Parathyroid adenoma (tissue), 2 donors: ENCODE measurements around the gene GRIK1.

Experiments used
- H2AFZ ChIP-seq: fragments of 300-600 bp; sonication (generic); one replicate; pipeline ENCODE4 v1.7.0; 2017; ENCODE audit warnings: antibody characterized with exemption, mild to moderate bottlenecking
- H3K27ac ChIP-seq: fragments of 300-600 bp; sonication (generic); one replicate; pipeline ENCODE4 v1.7.0; 2017
- H3K27me3 ChIP-seq: fragments of 300-600 bp; sonication (generic); one replicate; pipeline ENCODE4 v1.7.0; 2017; ENCODE audit warnings: low read length; ENCODE audit not compliant: control insufficient read depth, insufficient read depth
- H3K36me3 ChIP-seq: fragments of 300-600 bp; sonication (generic); one replicate; pipeline ENCODE4 v1.7.0; 2017; ENCODE audit warnings: low read length; ENCODE audit not compliant: control insufficient read depth, insufficient read depth
- H3K4me1 ChIP-seq: fragments of 300-600 bp; sonication (generic); one replicate; pipeline ENCODE4 v1.7.0; 2017; ENCODE audit warnings: control low read depth
- H3K4me2 ChIP-seq: fragments of 300-600 bp; sonication (generic); one replicate; pipeline ENCODE4 v1.7.0; 2017; ENCODE audit warnings: low read length
- H3K4me3 ChIP-seq: fragments of 300-600 bp; sonication (generic); one replicate; pipeline ENCODE4 v1.7.0; 2017; ENCODE audit warnings: low read depth, low read length
- H3K79me2 ChIP-seq: fragments of 300-600 bp; sonication (generic); one replicate; pipeline ENCODE4 v1.7.0; 2017; ENCODE audit warnings: control low read depth
- H3K9ac ChIP-seq: fragments of 300-600 bp; sonication (generic); one replicate; pipeline ENCODE4 v1.7.0; 2017; ENCODE audit warnings: mild to moderate bottlenecking
- H3K9me3 ChIP-seq: fragments of 300-600 bp; sonication (generic); one replicate; pipeline ENCODE4 v1.7.0; 2017; ENCODE audit warnings: low read length; ENCODE audit not compliant: control insufficient read depth
- CTCF ChIP-seq: fragments of 300-600 bp; sonication (generic); IDR thresholded peaks from one replicate; pipeline ENCODE4 v1.7.0; 2017; ENCODE audit warnings: antibody characterized with exemption, mild to moderate bottlenecking
- donor health status: primary hyperparathyroidism.

GRIK1 gene

GRCh38 chr21:29933088-29933487 lies 6.7 kb downstream of the GRIK1 start:
- Histone ChIP-seq H3K79me2 (no peaks in the 10 kb centered on the region), H2AFZ (no peak overlapping the region)
- TF ChIP-seq CTCF: no peak

GRCh38 chr21:29928537-29928936 lies 11.3 kb downstream of the GRIK1 start:
- Histone ChIP-seq H2AFZ (no peak overlapping the region), H3K79me2 (no peaks in the 10 kb centered on the region), H3K36me3 (no peaks in the 10 kb centered on the region), H3K4me1 (no peaks in the 10 kb centered on the region), H3K4me2 (no peak overlapping the region), H3K27me3 (no peaks in the 10 kb centered on the region), H3K27ac (no peak overlapping the region), H3K4me3 (no peak overlapping the region), H3K9ac (no peak overlapping the region), H3K9me3 (no peaks in the 10 kb centered on the region)
- TF ChIP-seq CTCF: no peak

More at GRCh38 chr21:29933088-29933487, 6.7 kb downstream of the GRIK1 start:
- no peaks in the 10 kb centered on the region for H3K4me1 ChIP-seq
- no peaks in the 10 kb centered on the region for H3K36me3 ChIP-seq
- no peaks in the 10 kb centered on the region for H3K9me3 ChIP-seq
- H3K27ac ChIP-seq: no peak overlapping the region
- no peak overlapping the region for H3K4me2 ChIP-seq
- H3K9ac ChIP-seq: no peak overlapping the region
- no peaks in the 10 kb centered on the region for H3K27me3 ChIP-seq
- H3K4me3 ChIP-seq: no peak overlapping the region

- no peak for TF ChIP-seq CTCF
- Histone ChIP-seq H3K27me3 (no peaks in the 10 kb centered on the region), H3K27ac (no peak overlapping the region), H3K79me2 (no peaks in the 10 kb centered on the region), H2AFZ (no peak overlapping the region), H3K36me3 (no peaks in the 10 kb centered on the region), H3K9ac (no peak overlapping the region), H3K9me3 (no peaks in the 10 kb centered on the region), H3K4me1 (no peaks in the 10 kb centered on the region), H3K4me3 (no peak overlapping the region), H3K4me2 (no peak overlapping the region)
These were observed 18.9 kb downstream of the GRIK1 start for GRCh38 chr21:29920938-29921337.

GRCh38 chr21:29914326-29914725 lies 25.5 kb downstream of the GRIK1 start:
- H3K36me3 ChIP-seq: no peaks in the 10 kb centered on the region
- no peak overlapping the region for H3K27ac ChIP-seq
- H3K9me3 ChIP-seq: no peaks in the 10 kb centered on the region
- no peak overlapping the region for H3K9ac ChIP-seq
- no peak overlapping the region for H3K4me3 ChIP-seq
- no peaks in the 10 kb centered on the region for H3K79me2 ChIP-seq
- H3K27me3 ChIP-seq: no peaks in the 10 kb centered on the region
- no peak overlapping the region for H3K4me2 ChIP-seq
- H3K4me1 ChIP-seq: no peaks in the 10 kb centered on the region
- TF ChIP-seq CTCF: no peak
- H2AFZ ChIP-seq: no peak overlapping the region

- no peak overlapping the region for H3K9ac ChIP-seq
These were observed 30.2 kb downstream of the GRIK1 start for GRCh38 chr21:29909571-29909970.

More at GRCh38 chr21:29909571-29909970, 30.2 kb downstream of the GRIK1 start:
- Histone ChIP-seq H3K79me2 (no peaks in the 10 kb centered on the region), H3K4me1 (no peaks in the 10 kb centered on the region), H3K27me3 (no peaks in the 10 kb centered on the region), H3K27ac (no peak overlapping the region), H3K36me3 (no peaks in the 10 kb centered on the region), H3K4me2 (no peak overlapping the region), H2AFZ (no peak overlapping the region), H3K4me3 (no peak overlapping the region), H3K9me3 (no peaks in the 10 kb centered on the region)
- TF ChIP-seq CTCF: no peak
